Fibroblast of skin of left biceps (primary cell): ENCODE measurements around the gene COASY.
A peak's percentile ranks its signal among the peaks of the same experiment; 100 is the strongest.
"Not testable (repeated sequence)": the region's sequence is repeated elsewhere in the genome, so short reads cannot be mapped to it uniquely, and the experiment has no call there.

Experiments used
- DNase-seq, 2 experiments: peaks; one replicate each; pipeline ENCODE4 v3.0.0-alpha.2; 2013; ENCODE audit warnings: low read depth in 2 of 2

The COASY gene

GRCh38 chr17:42574463-42574862, 12.5 kb downstream of the COASY start:
- DNase-seq, result no peak

DNA sequence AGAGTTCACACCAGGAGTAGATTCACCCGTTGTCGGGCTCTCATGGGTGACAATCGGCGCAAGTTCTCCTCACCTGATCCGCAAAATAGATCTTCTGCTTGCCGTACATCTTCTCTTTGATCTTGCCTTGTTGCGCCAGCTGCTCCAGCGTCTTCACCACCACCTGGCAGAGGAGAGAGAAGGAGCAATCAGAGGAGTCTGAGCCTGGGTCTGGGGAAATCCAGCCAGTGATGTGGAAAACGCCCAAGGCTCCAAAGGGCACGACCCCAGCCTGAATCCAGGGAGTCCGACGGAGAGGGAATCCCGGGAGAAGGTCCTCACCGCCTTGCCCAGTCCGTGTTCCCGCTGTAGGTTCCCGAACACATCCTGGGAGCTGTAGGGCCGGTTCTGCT, 15.2 kb downstream of the COASY start:
- DNase-seq, result no peak

GRCh38 chr17:42577532-42578281, 15.8 kb downstream of the COASY start, which contains the start of gene PSMC3IP:
Gene PSMC3IP, minus strand, starts transcription at chr17:42577729. Its CDS starts 43 bp downstream, at chr17:42577686.
- peak; percentile 72 to 76 for DNase-seq

GRCh38 chr17:42578282-42578869, 16.4 kb downstream of the COASY start:
- DNase-seq, result peak; percentile 15 to 26

DNA sequence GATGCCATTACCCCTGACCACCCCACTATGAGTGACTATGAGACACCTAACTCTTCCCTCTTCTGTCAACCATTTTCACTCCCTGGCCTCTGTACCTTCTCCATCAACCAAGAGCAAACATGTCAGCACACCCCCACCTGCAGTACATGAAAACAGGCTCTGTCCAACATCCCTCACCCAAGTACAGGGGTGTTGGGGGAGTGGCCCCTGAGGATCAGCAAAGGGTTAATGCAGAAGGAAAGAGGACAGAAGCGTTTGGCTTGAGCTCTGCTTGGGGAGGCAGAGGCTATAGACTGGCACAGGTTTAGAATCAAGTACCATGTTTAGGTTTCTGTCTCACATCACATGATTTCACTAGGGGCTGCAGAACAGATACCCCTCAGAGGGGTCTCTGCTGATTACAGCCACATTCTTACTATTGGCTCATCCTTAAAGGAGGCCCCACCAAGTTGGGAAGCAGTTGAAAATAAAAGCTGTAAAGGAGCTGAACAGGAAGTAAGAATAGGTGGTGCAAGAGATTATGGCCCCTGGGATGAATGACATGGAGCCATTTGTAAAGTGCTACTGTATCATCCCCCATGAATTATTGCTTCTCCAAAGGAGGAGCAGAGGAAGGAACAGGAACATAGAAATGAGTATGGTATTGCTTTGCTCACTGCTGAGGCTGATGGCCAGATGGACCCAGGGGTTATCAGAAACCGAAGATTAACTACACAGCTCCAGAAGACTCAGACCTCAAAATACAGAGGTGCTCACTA, 18.0 kb downstream of the COASY start:
- DNase-seq, result no peak

GRCh38 chr17:42581744-42582270, 19.9 kb downstream of the COASY start:
- DNase-seq, result no peak

DNA sequence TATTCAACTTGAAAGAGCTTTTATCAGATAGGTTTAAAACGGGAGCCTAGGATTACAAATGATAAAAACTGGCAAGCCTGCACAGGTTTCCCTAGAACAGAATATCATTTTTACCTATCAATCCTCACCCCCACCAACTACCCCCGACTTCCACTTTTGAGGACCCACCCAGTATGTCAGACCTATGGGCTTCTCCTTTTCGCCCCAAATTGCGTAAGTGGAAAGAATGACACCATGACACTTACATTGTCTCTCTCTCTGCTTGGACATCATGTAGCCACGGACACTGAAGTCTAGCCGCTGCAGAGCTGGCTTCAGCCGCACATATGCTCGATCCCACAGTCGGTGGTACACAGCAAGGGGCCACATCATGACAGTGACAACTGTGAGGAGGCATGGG, 22.9 kb downstream of the COASY start:
- DNase-seq, result no peak

DNA sequence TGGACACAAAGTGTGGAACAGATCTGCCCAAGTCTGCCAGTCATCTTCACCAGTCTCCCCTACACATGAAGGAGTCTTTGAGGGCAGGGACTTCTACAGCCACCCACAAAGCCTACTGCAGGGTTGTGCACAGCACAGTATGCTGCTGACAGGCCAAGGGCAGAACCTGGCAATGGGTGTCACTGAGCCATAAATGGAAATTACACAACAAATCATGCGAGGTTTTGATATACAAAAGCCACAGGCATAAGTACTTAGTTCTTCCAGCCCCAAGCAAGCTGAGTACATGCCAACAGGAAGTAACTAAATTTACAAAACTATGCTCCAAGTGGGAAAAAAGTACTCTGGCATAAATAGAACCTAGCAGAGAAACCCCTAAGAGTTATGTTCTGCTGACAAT, 23.4 kb downstream of the COASY start:
- no peak for DNase-seq

DNA sequence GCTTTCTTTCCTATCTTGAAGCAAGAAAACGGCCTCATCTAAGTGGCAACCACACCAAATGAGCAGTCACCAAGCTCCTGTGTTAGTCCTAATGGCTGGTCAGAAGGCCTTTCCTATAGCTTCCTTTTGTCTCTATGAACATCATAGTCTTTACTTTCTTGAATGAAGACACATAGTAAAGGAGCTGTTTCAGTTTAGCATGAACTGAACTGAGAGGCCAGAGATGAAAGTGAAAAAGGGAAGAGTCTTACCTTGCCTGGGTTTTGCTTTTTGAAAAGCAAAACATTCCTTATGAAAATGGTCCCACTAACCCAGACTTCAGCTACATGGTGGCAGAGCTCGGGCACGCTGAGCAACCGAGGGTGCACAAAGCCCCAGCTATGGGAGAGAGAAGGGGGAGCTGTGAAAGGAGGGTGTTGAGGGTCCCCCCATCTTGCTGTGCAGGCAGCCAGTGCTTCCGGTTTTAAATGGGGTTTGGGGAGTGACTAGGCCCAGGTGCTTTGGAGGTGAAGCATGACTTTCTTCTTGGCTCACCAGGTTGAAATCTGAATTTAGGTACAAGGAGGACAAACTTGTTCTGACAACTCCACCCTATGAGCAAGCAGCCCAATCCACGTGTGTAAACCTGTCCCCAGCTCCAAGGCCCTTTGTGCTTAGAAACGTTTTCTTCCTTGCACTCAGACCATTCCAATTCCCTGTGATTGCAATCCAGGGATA, 24.7 kb downstream of the COASY start:
- no peak for DNase-seq

DNA sequence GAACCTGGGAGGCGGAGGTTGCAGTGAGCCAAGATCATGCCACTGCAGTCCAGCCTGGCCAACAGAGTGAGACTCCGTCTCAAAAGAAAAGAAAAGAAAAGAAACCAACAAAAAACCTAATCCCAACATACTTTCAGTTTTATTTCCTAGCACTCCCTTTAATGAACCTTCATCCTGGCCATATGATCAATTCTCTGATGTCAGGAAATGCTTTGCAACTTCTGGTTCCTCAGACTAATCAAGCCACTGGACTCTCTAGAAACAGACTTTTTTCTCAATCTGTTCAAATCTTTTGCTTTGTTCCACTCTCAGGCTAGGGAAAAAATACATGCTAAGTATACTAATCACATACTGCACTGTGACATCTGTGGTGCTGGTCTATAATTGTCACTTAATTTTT, 28.9 kb downstream of the COASY start:
- DNase-seq, result no peak

GRCh38 chr17:42591411-42591810, 29.5 kb downstream of the COASY start:
- DNase-seq, result no peak

GRCh38 chr17:42596386-42596785, 34.4 kb downstream of the COASY start:
- no peak for DNase-seq

DNA sequence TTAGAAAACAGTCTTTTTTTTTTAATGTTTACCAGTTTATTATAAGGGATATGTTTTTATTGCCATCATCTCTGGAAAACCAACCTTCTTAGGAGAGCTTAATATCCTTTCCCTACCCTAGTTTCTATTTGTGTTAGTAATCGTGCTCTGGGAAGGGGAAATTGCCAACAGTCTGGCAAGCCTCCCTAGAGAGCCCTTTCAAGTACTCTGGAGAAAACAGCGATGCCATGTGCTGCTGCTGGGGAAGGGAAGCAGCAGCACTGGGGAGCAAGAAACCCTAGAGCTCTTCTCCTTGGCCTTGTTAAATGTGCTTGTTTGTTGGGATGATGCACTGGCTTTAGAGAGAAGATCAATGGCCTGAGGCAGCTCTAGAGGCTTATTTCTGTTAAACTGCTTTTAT, 37.0 kb downstream of the COASY start:
- DNase-seq, result no peak

GRCh38 chr17:42603318-42603717, 41.4 kb downstream of the COASY start:
- no peak for DNase-seq

GRCh38 chr17:42607769-42608168, 45.8 kb downstream of the COASY start:
- DNase-seq, result no peak

DNA sequence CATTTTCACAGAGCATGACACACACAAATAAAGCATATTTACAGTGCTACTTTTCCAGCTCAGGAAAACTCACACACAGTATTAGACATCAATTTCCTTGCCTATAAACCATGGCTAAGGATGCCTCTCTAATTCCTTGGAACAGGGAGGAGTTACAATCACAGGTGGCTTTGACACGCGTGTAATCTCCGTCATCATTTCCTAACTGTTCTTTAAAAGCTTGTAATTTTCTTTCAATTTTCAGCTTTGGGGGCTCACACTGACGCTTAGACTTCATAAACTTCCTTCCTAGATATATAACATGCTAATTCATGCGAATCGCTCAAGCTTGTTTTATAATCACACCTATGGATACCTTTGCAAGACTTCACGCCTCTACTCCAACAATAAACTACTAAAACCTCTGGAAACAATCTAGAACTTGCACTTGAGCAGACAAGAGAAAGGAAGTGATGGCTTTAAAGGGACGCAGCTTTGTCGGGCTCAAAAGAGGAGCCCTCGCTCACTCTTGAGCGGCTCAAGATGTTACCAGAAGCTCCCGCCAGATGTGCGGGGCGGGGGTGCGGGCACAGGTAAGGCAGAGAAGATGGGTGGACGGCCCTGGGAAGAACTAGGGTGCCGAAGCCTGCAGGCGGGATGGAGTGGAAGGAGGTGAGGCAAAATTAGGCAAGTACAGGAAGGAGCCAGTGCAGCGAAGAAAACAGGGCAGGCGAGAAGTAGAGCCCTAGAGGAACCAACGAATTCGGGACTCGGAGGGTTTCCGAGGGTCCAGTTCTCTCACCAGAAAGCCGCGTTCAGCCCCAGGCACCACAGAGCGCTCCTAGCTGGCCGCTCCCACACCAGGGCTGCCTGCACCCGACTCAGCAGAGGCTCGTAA, 46.6 kb downstream of the COASY start:
- no peak for DNase-seq

- peak; percentile 97 to 98 for DNase-seq
Measured at GRCh38 chr17:42609182-42609813, 47.4 kb downstream of the COASY start, which contains the start of the genes RETREG3 and TUBG1. Gene RETREG3, minus strand, starts transcription at chr17:42609374. Its CDS starts 50 bp downstream, at chr17:42609324. Gene TUBG1, plus strand, starts transcription at chr17:42609683. Its CDS starts 55 bp downstream, at chr17:42609738.

DNA sequence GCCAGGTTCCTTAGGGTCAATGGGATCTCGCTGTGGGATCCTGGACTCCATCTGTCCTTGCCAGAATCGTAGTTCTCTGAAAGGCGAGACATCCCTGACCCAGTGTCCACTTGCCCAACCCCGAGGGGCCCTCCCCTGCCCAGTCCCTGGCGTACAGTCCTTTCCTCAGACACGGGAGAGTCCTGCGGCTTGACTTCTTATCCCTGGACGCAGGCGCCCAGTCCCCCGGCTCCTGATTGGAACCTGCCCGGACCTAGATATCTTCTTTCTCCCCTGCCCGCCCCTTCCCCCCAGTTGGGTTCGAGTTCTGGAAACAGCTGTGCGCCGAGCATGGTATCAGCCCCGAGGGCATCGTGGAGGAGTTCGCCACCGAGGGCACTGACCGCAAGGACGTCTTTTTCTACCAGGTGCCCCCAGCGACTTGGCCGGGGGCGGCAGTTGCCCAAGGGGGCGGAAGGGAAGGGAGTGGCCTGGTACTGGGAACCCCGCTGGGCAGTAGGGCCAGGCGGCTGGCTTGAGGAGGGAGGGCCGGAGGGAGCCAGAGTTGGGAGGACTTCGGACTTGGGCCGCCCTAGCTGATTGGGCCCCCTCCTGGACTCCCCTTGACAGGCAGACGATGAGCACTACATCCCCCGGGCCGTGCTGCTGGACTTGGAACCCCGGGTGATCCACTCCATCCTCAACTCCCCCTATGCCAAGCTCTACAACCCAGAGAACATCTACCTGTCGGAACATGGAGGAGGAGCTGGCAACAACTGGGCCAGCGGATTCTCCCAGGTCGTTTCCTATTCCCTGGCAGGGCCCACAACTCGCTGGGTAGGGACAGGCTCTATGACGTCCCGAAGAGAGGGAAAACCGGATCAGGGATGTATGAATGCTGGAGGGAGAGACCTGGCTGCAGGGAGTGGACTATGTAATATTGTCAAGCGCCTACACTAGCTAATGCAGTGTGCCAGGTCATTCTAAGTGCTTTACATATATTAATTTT, 48.2 kb downstream of the COASY start:
- DNase-seq, result not testable (repeated sequence)

GRCh38 chr17:42612013-42612412, 50.1 kb downstream of the COASY start:
- DNase-seq, result no peak
